Lower leg skin (tissue), 4 donors: Measurements from ENCODE around the gene GAL3ST2. TPM values are rescaled to one million over a fixed set of nuclear protein-coding genes. Genes with fewer than 3 reads are reported as not detected.

ENCODE experiments used
- DNase-seq, 2 donors: peaks; one replicate each; pipeline ENCODE4 v3.0.0-alpha.2; 2019; ENCODE audit warnings: low spot score in 2 of 2
- H3K4me3 ChIP-seq: fragments of 200-600 bp; sonication (generic); 2 replicates; pipeline ENCODE4 v1.5.1; 2017; ENCODE audit warnings: mild to moderate bottlenecking, low read depth; ENCODE audit not compliant: poor library complexity, severe bottlenecking
- CTCF ChIP-seq, 3 donors: fragments of 450-650 bp; IDR thresholded peaks; one replicate each; pipeline ENCODE4 v1.5.1; 2016; ENCODE audit warnings: antibody characterized with exemption in 3 of 3, mild to moderate bottlenecking in 3 of 3, moderate library complexity in 2 of 3
- POLR2A ChIP-seq, 2 donors: fragments of 450-650 bp; IDR thresholded peaks; one replicate each; pipeline ENCODE4 v1.6.1; 2016 to 2017; ENCODE audit warnings: antibody characterized with exemption in 2 of 2, mild to moderate bottlenecking in 1 of 2, moderate library complexity in 1 of 2
- WGBS, 2 donors: methylation state at CpG; one replicate each; pipeline ENCODE4 v1.1.5; 2018; 5-methylcytosine and 5-hydroxymethylcytosine counted together
- intact Hi-C: fragments of 100-400 bp; cut with DNase I; formaldehyde crosslinking; loops from one replicate; pipeline ENCODE4 v1.15.0; 2023; ENCODE audit warnings: low total_unique reads
- total RNA-seq, 4 donors: library from RNA; depleted of rRNA; stranded (reverse); fragments of >200 nt; gene quantifications; one replicate each; pipeline ENCODE4 v1.1.0, GENCODE V29; 2016

The GAL3ST2 gene
- total RNA-seq, 4 donors from 2014 or later, result 0.34 to 4.7 (median 0.54) TPM

- 73 to 80% methylated on average over 23 of the region's 23 CpGs for WGBS, 2 donors
- peak overlapping the region; percentile 7 for H3K4me3 ChIP-seq
- TF ChIP-seq CTCF (IDR thresholded peaks at IDR 0.05) (no peak), POLR2A (IDR thresholded peaks at IDR 0.05) (no peak)
- intact Hi-C loops, result no loop called here
- DNase-seq, result peak in 1 of 2 donors; percentile 88
These were observed 43.0 kb upstream of the GAL3ST2 start for GRCh38 chr2:241733391-241734207.

- TF ChIP-seq POLR2A (IDR thresholded peaks at IDR 0.05) (no peak), CTCF (IDR thresholded peaks at IDR 0.05) (no peak)
- 0 to 1% methylated on average over 4 to 12 of the region's 25 CpGs for WGBS, 2 donors
- no peak for DNase-seq
- H3K4me3 ChIP-seq, result peak overlapping the region; percentile 7
- intact Hi-C loops, result no loop called here
These were observed 42.5 kb upstream of the GAL3ST2 start for GRCh38 chr2:241734208-241734466.

GRCh38 chr2:241734467-241735208 is 42.0 kb upstream of the GAL3ST2 start, which contains the start of gene D2HGDH:
D2HGDH (plus strand) TSS chr2:241734630; CDS start chr2:241735225, 595 bp downstream.
- TF ChIP-seq POLR2A (IDR thresholded peaks at IDR 0.05), result no peak
- TF ChIP-seq CTCF (IDR thresholded peaks at IDR 0.05), result no peak
- 1 to 2% methylated on average over 30 to 67 of the region's 98 CpGs for WGBS, 2 donors
- intact Hi-C loops, result no loop called here
- H3K4me3 ChIP-seq, result peak within 1 kb of the TSS; percentile 76
- DNase-seq, result peak; percentile 88 to 99

GRCh38 chr2:241736111-241736510 is 40.5 kb upstream of the GAL3ST2 start:
- H3K4me3 ChIP-seq, result no peak overlapping the region
- WGBS, 2 donors, result 87 to 89% methylated on average over 3 of the region's 3 CpGs
- intact Hi-C loops, result no loop called here
- DNase-seq, result no peak
- TF ChIP-seq CTCF (IDR thresholded peaks at IDR 0.05) (no peak), POLR2A (IDR thresholded peaks at IDR 0.05) (no peak)

GRCh38 chr2:241738040-241738686 is 38.5 kb upstream of the GAL3ST2 start:
- no peak for DNase-seq
- WGBS, 2 donors, result 93 to 96% methylated on average over 8 to 15 of the region's 17 CpGs
- intact Hi-C loops, result no loop called here
- H3K4me3 ChIP-seq, result no peak overlapping the region
- TF ChIP-seq POLR2A (IDR thresholded peaks at IDR 0.05), result no peak
- no peak for TF ChIP-seq CTCF (IDR thresholded peaks at IDR 0.05)
